Kidney glomerular epithelial cell (primary cell): ENCODE data around the gene CEP162.
"Not testable (repeated sequence)": the region's sequence is repeated elsewhere in the genome, so short reads cannot be mapped to it uniquely, and the experiment has no call there.

Source experiments
- DNase-seq: peaks from one replicate; lab custom pipeline; 2025; lab: John Stamatoyannopoulos, UW

The CEP162 gene

DNA sequence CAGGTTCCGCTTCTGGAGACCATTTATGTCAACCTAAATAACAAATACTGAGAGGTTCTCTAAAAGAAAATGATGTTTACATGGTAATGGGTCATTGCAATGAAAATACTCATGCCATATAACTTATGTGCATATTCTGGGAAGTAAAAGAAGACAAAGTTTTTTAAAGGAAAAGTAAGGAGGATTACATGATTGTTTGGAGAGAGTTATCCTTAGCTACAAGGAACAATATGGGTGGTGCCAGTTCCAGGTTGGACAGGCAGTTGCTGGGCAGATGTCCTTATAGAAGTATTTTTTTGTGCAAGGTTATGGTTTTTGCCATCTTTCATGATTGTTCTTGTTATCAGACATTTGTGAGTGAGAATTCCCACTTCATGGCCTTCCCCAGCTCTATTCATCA is 141.4 kb downstream of the CEP162 start:
- DNase-seq = no peak

DNA sequence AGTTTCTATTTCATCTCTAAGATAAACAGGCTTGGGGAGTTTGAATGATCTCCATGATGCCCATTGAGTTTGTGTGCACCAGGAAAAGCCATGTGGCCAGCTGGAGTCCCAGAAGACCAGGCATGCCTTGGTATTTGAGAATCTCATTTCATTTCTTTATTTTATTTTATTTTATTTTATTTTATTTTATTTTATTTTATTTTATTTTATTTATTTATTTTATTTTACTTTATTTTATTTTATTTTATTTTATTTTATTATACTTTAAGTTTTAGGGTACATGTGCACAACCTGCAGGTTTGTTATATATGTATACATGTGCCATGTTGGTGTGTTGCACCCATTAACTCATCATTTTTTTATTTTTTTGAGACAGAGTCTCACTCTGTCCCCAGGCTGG is 142.7 kb downstream of the CEP162 start:
- not testable (repeated sequence) for DNase-seq

DNA sequence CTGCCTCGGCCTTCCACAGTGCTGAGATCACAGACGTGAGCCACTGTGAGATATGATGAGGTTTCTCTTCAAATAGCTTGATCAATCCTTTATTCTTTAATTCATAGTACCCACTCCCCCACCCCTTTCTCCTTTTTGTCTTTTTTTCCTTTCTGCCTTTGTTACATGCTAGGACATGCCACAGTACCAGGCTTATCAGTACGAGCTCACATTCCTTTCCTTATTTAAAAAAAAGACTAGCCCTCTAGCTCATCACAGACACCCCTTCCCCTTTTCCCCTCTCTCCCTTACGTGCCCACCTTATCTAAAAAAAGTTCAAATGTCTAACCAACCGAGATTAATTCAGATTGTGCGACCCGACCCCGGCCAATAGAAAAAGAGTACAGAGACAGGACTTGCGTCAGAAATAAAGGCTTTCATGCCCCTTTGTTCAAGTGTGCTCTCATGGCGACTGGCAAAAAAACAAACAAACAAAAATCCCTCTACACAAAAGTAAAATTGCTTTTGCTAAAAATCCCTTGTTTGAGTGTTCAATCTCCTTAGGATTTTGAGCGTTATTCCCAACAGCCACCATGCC is 144.7 kb downstream of the CEP162 start:
- no peak for DNase-seq

DNA sequence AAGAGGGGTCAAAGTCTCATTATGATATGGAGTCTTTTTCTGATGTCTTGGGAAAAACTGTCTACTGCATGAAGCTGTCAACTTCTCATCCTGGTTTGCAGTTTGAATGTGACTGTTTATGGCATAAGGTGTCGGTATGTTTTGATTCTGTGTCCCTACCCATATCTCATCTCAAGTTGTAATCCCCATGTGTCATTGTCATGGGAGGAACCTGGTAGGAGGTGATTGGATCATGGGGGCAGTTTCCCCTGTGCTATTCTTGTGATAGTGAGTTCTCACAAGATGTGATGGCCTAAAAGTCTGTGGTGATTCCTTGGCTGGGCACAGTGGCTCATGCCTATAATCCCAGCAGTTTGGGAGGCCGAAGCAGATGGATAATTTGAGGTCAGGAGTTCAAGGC is 146.2 kb downstream of the CEP162 start:
- DNase-seq = no peak

DNA sequence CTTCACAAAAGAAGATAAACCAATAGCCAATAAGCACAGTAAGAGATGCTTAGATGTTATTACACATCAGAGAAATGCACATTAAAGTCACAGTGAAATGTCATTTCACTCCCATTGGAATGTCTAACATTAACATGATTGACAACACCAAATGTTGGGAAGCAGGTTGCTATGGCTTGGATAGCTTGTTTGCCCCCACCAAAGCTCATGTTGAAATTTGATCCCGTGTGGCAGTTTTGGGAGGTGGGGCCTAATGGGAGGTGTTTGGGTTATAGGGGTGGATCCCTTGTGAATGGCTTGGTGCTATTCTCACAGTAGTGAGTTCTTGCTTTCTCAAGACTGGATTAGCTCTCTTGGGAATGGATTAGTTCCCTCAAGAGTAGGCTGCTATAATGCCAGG is 149.1 kb downstream of the CEP162 start:
- no peak for DNase-seq

DNA sequence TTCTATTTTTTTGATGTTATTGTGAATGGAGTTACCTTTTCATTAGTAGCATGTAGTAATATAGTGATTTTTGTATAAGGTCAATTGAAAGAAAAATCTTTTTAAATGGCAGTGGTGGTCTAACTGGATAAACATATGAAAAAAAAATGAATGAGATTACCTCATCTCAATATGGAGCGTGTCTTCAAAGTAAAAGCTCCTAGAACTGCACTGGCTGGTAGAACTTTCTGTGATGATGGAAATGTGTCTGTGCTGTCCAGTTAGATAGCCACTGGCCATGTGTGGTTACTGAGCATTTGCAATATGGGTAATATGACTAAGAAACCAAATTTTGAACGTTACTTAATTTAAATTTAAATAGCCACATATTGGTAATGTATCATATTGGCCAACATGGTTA is 149.8 kb downstream of the CEP162 start:
- DNase-seq = no peak

DNA sequence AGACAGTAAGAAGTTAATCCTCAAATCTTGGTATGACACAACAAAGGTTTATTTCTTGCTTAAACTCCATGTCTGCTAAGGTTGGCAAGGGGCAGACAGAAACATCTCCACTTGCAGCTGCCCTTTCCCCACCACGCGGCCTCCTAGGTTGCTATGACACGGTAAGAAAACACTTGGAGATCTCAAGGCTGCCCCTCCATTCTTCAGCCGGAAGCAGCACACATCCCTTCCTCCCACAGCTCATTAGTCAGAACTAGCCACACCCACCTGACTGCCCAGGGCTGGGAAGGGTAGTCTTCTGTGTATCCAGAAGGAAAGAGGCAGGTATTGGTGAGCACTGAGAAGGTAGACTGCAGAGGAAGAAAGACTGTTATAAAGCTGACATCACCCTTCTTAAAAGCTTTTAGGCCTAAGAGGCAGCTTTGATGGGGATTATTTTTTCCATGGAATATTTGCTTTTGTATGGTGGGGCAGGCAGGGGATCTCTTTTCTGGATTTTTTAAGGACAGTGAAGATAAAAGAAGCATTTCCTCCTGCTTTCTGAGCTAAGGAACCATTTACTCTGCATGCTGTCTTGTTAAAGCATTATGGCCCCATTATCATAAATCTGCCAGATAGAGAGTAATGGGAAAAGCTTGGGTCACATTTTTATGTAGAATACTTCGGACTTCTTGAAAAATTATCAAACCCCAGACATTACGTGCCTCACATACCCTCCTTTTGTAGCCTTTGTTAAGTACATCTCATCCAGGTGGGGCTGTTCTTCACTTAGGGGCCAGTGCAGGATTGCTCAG is 152.3 kb downstream of the CEP162 start:
- DNase-seq = peak; percentile 30
